ENCODE data around the gene SLC25A1. TPM values are rescaled to one million over a fixed set of nuclear protein-coding genes. Genes with fewer than 3 reads are reported as not detected.

SLC25A1 gene
- total RNA-seq, 4 donors from 2014 or later: 60.1 to 83.2 (median 71.1) TPM

GRCh38 chr22:19143212-19143611 lies 35.3 kb downstream of the SLC25A1 start:
- H3K4me3 ChIP-seq (ENCODE audit: low read depth, poor library complexity, severe bottlenecking): no peak overlapping the region
- DNase-seq (ENCODE audit: low spot score in 2 of 2): no peak
- TF ChIP-seq POLR2A (IDR thresholded peaks at IDR 0.05) (no peak), CTCF (IDR thresholded peaks at IDR 0.05) (no peak)
- intact Hi-C loops (cut with DNase I; ENCODE audit: low total_unique reads): no loop called here
- 79 to 86% methylated on average over 5 of the region's 5 CpGs for WGBS, 2 donors

GRCh38 chr22:19142394-19142793 lies 36.1 kb downstream of the SLC25A1 start:
- no peak for TF ChIP-seq POLR2A (IDR thresholded peaks at IDR 0.05)
- no peak for TF ChIP-seq CTCF (IDR thresholded peaks at IDR 0.05)
- no peak for DNase-seq (ENCODE audit: low spot score in 2 of 2)
- intact Hi-C loops (cut with DNase I; ENCODE audit: low total_unique reads): no loop called here
- H3K4me3 ChIP-seq (ENCODE audit: low read depth, poor library complexity, severe bottlenecking): no peak overlapping the region
- 96 to 97% methylated on average over 9 of the region's 9 CpGs for WGBS, 2 donors

GRCh38 chr22:19139974-19140373 lies 38.6 kb downstream of the SLC25A1 start:
- no peak for TF ChIP-seq CTCF (IDR thresholded peaks at IDR 0.05)
- TF ChIP-seq POLR2A (IDR thresholded peaks at IDR 0.05): no peak
- intact Hi-C loops (cut with DNase I; ENCODE audit: low total_unique reads): loop anchor here (10.0 kb wide), 1 partner anchor 495 kb away; no protein-coding TSS in a partner anchor
- H3K4me3 ChIP-seq (ENCODE audit: low read depth, poor library complexity, severe bottlenecking): no peak overlapping the region
- 69 to 73% methylated on average over 5 of the region's 5 CpGs for WGBS, 2 donors
- DNase-seq (ENCODE audit: low spot score in 2 of 2): no peak

GRCh38 chr22:19139001-19139356 lies 39.6 kb downstream of the SLC25A1 start:
- TF ChIP-seq POLR2A (IDR thresholded peaks at IDR 0.05): no peak
- no peak for TF ChIP-seq CTCF (IDR thresholded peaks at IDR 0.05)
- no peak overlapping the region for H3K4me3 ChIP-seq (ENCODE audit: low read depth, poor library complexity, severe bottlenecking)
- no peak for DNase-seq (ENCODE audit: low spot score in 2 of 2)
- WGBS, 2 donors: 81 to 92% methylated on average over 5 to 9 of the region's 9 CpGs
- intact Hi-C loops (cut with DNase I; ENCODE audit: low total_unique reads): loop anchor here (10.0 kb wide), 1 partner anchor 496 kb away; no protein-coding TSS in a partner anchor

GRCh38 chr22:19138217-19139000 lies 40.1 kb downstream of the SLC25A1 start:
- no peak for TF ChIP-seq CTCF (IDR thresholded peaks at IDR 0.05)
- no peak for TF ChIP-seq POLR2A (IDR thresholded peaks at IDR 0.05)
- no peak overlapping the region for H3K4me3 ChIP-seq (ENCODE audit: low read depth, poor library complexity, severe bottlenecking)
- no peak for DNase-seq (ENCODE audit: low spot score in 2 of 2)
- WGBS, 2 donors: 64 to 74% methylated on average over 13 to 15 of the region's 15 CpGs
- intact Hi-C loops (cut with DNase I; ENCODE audit: low total_unique reads): loop anchor here (10.0 kb wide), 1 partner anchor 496 kb away; no protein-coding TSS in a partner anchor
